ENCODE data around the gene GOSR1. TPM values are rescaled to one million over a fixed set of nuclear protein-coding genes. Genes with fewer than 3 reads are reported as not detected.
"Not testable (repeated sequence)": the region's sequence is repeated elsewhere in the genome, so short reads cannot be mapped to it uniquely, and the experiment has no call there.

GOSR1 gene
- total RNA-seq, 1 experiment from 2014 or later: 39.9 TPM

DNA sequence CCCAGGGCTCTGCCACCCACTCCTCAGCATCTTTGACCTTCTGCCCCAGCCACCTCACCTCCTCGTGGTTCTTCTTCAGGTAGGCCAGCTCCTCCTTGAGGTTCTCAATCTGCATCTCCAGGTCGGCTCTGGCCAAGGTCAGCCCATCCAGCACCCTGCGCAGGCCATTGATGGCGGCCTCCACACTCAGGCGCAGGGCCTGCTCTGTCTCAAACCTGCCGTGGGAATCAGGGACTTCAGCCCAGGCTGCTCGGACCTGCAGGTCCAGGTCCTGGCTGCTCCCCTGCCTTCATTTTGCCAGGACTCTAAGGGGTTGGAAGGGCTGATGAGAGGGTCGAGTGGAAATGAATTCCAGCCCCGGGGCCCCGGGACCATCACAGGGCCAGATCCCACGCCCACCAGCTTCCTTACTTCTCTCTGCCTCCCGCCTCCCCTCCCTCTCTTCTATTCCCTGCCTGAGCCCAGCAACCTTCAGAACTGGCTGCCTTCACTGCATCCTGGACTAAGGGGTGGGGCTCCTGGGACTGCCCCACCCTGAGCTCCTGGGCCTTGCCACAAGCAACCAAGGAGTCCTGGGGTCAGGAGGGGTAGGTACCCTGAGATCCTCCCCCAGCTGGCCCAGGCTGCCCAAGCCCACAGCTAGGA, 92.4 kb downstream of the GOSR1 start:
- H3K27ac ChIP-seq; DNase-seq; H3K4me3 ChIP-seq; H3K9me3 ChIP-seq (replicated peaks); H3K27me3 ChIP-seq; H3K36me3 ChIP-seq; H3K4me1 ChIP-seq: not testable (repeated sequence)

DNA sequence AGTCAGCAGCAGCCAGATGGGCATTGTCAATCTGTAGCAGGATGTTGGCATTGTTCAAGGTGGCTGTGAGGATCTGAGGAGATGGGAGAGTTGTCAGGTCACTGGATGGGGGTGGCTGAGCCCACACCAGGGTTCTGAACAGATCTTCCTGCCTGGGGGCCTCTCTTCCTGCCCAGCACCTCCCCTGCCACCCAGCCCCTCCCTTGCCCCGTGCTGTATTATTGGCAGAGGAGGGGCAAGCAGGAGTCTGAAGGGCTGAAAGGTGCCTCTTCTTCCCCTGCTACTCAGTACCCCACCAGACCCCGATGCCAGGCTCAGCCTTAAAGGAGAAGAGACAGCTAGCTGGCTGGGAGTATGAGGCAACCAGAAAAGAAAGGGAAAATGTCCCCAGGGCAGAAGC, 93.0 kb downstream of the GOSR1 start:
- H3K36me3 ChIP-seq: no peaks in the 10 kb centered on the region
- H3K9me3 ChIP-seq (replicated peaks): no peaks in the 10 kb centered on the region
- no peaks in the 10 kb centered on the region for H3K27me3 ChIP-seq
- H3K27ac ChIP-seq: no peak overlapping the region
- no peak for DNase-seq
- peaks cover 5% of the 10 kb centered on the region; the same call in 1 of the 2 replicates for H3K4me1 ChIP-seq
- H3K4me3 ChIP-seq: no peak overlapping the region

DNA sequence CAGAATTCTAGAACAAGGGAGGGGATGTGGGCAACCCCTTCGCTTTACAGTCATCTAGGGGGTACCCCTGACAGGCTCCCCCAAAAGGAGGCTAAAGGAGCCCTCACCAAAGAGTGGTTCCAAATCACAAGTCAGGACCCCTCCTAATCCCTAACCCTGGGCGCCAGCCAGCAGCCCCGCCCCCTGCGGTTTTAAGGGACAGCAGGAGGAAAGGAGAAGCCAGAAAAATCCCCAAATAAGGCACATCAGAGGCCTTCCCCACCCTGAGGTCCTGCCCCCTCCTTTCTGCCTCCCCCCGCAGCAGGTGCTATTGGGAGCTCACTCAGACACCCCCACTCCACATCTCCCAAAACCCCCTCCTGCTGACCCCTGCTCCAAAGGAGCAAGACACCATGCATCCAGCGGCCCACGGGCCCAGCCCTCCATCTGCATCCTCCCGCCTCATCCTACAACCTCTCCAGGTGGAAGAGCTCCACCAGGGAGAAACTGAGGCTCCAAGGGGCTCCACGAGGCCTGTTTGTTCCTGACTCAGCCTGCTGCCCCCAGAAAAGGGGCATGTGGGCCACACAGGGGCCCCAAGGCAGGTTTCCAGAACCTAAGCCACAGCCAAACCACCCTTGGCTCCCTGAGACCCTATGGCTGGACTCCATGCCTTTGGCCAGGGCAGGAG, 93.5 kb downstream of the GOSR1 start:
- Histone ChIP-seq H3K27me3 (no peaks in the 10 kb centered on the region), H3K9me3 (replicated peaks) (no peaks in the 10 kb centered on the region), H3K36me3 (no peaks in the 10 kb centered on the region), H3K4me3 (no peak overlapping the region), H3K4me1 (peaks cover 5% of the 10 kb centered on the region; the same call in 1 of the 2 replicates), H3K27ac (no peak overlapping the region)
- peak; percentile 50 to 52 for DNase-seq

DNA sequence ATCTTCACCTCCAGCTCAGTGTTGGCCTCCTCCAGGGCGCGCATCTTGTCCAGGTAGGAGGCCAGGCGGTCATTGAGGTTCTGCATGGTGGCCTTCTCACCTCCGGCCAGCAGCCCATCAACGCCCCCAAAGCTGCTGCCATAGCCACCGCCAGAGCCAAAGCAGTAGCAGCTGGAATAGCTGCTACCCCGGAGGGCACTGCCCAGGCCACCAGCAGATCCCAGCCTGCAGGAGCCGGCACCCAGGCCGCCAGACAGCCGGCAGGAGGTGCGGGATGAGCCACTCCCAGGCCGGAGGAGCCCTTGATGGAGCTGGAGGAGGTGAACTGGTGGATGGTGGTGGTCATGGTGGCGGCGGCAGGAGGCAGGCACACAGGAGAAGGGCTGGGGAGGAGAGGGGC, 94.2 kb downstream of the GOSR1 start:
- not testable (repeated sequence) for H3K27ac ChIP-seq; H3K9me3 ChIP-seq (replicated peaks); H3K36me3 ChIP-seq; H3K4me3 ChIP-seq; DNase-seq; H3K4me1 ChIP-seq; H3K27me3 ChIP-seq

DNA sequence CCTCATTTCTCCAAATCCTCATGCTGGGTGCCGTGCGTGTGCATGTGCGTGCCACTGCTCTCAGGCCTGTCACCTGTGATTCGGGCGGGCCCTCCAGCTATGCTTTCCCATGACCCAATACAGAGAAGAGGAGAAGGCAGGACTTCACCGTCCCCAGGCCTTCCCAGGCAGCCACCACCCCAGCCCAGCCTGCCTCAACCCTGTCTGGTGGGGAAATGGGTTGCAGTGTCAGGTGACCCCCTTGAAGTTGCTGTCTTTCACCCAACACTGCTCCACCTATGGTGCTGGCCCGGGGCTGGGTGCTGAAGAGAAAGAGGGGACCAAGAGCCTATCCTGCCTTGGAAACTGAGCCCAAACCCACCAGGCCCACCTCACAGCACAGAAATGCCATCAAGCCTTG, 94.7 kb downstream of the GOSR1 start:
- Histone ChIP-seq H3K4me1 (peaks cover 5% of the 10 kb centered on the region; the same call in 1 of the 2 replicates), H3K27ac (no peak overlapping the region), H3K36me3 (no peaks in the 10 kb centered on the region), H3K9me3 (replicated peaks) (no peaks in the 10 kb centered on the region), H3K27me3 (no peaks in the 10 kb centered on the region), H3K4me3 (no peak overlapping the region)
- no peak for DNase-seq

DNA sequence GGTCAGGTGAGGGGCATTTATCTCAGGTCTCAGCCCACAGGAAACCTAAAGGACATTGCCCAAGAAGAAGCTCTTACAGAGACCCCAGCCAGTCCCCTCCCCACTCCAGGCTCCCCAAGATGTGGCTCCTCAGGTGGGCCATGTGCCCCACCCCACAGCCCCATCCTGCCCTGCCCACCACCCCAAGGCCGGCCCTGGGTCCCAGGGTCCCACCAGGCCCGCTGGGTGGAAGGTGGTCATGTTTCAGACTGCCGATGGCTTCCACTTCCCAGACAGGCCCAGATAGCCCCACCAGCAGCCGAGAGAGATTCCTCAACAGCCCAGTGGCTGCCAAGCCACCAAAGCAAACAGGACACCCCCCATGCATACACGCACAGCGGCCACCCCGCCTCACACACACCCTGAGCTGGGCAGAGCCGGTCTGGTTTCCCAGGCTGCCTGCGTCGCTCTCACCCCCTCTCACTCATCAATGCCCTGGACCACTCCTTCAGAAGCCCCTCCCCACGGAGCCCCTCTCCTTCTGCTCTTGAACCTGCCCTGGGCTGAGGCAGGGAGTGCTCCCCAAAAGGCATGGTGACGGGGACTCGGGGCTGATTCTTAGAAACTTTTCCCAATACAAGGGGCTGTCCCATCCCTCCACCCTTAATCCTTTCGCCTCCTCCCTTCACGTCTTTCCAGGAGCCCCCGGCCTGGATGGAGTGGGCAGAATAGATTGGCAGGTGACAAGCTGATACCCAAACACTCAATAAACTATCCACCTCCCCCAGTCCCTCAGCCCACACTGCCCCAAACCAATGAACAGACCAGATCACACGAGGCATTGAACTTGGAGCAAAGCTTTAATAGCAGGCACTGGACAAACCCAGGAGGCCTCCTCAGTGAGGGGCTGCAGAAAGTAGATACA, 95.7 kb downstream of the GOSR1 start:
- H3K27ac ChIP-seq; H3K4me1 ChIP-seq; H3K36me3 ChIP-seq; DNase-seq; H3K4me3 ChIP-seq; H3K9me3 ChIP-seq (replicated peaks); H3K27me3 ChIP-seq: not testable (repeated sequence)

DNA sequence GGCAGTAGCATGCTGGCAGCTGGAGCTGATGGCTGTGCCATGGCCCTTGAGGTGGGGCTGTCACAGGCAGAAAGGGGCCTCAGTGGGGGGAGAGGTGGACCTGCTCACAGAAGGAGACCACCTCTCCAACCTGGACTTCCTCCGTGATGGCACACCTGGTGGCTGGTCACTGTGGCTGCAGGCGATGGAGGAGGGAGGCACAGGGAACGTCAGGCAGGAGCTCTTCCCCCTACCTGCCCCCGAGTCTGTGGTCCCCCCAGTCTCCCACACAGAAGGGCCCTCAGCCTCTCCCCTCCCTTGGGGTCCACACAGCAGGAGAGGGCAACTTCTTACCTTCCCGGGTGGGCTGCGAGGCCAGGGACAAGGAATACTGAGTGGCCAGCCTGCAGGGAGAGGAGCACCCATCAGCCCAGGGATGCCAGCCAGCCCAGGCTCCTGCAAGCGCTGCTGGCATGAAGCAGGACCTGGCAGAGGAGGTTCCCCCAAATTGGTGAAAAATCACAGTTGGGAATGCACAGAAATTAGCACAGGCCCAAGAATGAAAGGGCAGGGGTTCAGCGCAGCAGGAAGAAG, 96.5 kb downstream of the GOSR1 start:
- Histone ChIP-seq H3K27me3 (no peaks in the 10 kb centered on the region), H3K27ac (no peak overlapping the region), H3K9me3 (replicated peaks) (no peaks in the 10 kb centered on the region), H3K36me3 (no peaks in the 10 kb centered on the region), H3K4me3 (no peak overlapping the region), H3K4me1 (peaks cover 5% of the 10 kb centered on the region; the same call in 1 of the 2 replicates)
- no peak for DNase-seq

DNA sequence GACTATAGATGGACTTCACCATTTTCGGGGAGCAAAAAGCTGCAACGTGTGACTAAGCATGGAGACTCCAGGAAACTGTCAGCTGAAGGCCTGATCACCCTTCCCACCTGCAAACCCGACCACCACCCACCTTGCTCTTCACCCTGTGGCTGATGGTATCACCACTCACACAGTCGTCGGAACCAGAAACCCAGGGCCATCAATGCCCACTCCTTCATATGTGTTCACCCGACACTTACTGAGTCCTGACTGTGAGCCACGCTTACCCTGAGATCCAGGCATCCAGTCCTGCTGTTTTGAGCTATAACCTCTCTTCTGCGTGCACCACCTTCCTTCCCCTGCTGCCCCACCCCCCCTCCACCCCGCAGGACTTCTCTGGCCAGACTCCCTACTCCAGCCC, 97.1 kb downstream of the GOSR1 start:
- DNase-seq; H3K27ac ChIP-seq; H3K27me3 ChIP-seq; H3K4me1 ChIP-seq; H3K4me3 ChIP-seq; H3K9me3 ChIP-seq (replicated peaks); H3K36me3 ChIP-seq: not testable (repeated sequence)

DNA sequence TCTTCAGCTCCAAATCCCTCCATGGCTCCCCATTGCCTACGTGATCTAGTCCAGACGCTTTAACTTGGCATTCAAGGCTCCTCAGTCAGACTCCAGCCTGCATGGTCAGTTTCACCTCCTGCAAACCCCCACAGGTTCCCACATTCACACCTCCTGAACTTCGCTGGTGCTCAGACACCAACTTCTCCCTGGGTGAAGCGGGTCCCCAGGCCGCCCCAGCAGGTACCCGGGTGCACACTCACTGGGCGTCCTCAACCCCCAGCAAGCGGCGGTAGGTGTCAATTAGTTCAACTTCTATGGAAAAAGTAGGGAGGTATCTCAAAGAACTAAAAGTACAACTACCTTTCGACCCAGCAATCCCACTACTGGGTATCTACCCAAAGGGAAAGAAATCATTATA, 97.6 kb downstream of the GOSR1 start:
- DNase-seq; H3K36me3 ChIP-seq; H3K4me3 ChIP-seq; H3K27ac ChIP-seq; H3K4me1 ChIP-seq; H3K9me3 ChIP-seq (replicated peaks); H3K27me3 ChIP-seq: not testable (repeated sequence)

DNA sequence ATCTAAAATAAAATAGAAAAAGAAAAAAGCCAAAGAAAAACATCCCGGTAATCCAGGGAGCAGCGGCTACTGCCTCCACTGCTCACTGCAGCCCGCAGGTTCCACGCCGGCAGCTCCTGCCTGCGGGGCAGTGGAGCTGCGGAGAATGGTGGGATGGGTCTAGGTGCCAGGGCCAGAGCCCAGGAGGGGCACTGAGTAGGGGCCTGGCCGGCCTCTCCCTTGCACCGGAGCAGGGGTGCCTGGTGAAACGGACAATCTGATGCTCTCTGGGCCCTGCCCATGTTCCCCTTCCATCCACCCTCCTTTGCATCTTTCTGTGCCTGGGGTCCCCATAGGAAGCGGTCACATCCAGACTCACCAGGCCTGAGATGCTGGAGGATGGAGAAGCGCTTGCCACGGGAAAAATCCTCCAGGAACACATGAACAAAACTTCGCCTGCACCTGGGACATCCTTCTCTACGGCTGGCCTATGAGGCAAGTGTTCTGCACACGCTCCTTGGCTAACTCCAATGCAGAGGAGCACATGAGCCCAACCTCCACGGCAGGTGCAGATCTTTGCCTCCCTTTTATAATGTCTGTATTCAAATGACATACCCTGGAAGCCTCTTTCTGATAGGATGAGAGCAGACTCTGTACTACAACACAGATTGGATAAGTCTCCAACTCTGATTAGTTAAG, 98.6 kb downstream of the GOSR1 start:
- H3K4me1 ChIP-seq; H3K9me3 ChIP-seq (replicated peaks); H3K27ac ChIP-seq; H3K36me3 ChIP-seq; H3K27me3 ChIP-seq; DNase-seq; H3K4me3 ChIP-seq: not testable (repeated sequence)

DNA sequence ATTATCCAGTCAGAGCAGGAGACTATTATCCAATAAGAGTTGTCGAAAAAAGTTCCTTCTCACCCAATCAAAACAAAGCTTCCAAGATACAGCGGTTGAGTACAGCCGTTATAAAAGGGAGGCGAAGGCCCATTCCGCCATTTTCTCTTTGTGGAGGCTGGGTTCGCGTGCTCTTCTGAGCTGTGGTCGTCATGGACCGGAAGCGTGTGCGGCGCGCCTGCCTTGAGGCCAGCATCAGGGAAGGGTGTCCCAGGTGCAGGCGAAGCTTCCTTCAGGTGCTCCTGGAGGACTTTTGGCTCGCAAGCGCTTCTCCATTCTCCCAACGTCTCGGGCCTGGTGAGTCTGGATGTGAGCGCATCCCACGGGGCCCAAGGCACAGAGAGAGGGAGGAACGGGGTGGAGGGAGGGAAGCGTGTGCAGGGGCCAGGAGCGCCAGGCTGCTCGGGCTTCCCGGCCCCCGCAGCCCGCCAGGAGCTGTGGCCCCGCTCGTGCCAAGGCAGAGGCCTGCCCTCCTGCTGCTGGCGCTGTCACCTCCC, 99.2 kb downstream of the GOSR1 start:
- Histone ChIP-seq H3K36me3 (no peaks in the 10 kb centered on the region), H3K4me3 (no peak overlapping the region), H3K27me3 (no peaks in the 10 kb centered on the region), H3K9me3 (replicated peaks) (no peaks in the 10 kb centered on the region), H3K4me1 (no peaks in the 10 kb centered on the region), H3K27ac (no peak overlapping the region)
- DNase-seq: no peak

Measured in SJCRH30 (cell line).